ENCODE data around the gene ACTN4. TPM values are rescaled to one million over a fixed set of nuclear protein-coding genes. Genes with fewer than 3 reads are reported as not detected.
"Not testable (repeated sequence)": the region's sequence is repeated elsewhere in the genome, so short reads cannot be mapped to it uniquely, and the experiment has no call there.

Gene ACTN4
- 872 and 922 TPM in 2 replicates for total RNA-seq (2014; rRNA removed; shearing (Covaris generic); ENCODE audit: low replicate concordance)

DNA sequence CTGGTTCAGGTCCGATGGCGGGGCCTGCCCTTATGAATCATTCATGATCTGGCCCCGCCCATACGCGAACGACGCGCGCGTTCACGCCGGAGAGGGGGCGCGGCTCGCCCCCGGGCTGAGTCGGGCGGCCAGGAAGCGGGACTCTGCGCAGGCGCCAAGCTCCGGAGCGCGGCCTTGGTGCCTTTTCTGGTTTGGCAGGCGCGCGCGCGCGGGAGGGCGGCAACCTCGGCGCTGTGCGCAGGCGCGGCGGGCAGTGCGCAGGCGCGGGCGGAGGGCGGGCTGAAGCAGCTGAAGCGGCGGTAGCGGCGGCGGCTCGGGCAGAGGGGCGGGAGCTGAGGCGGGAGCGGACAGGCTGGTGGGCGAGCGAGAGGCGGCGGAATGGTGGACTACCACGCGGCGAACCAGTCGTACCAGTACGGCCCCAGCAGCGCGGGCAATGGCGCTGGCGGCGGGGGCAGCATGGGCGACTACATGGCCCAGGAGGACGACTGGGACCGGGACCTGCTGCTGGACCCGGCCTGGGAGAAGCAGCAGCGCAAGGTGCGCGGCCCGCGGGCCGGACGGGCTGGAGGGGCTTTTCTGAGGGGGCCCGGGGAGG lies at the start of gene ACTN4:
Gene ACTN4, plus strand, starts transcription at position 282 of the 598 bp plus-strand sequence. Its CDS starts 97 bp downstream, at position 379.
- peak; percentile 99 for DNase-seq (ENCODE audit: low read depth)
- in situ Hi-C loops (cut with HindIII; ENCODE audit: low pct_unique_long_range_greater_than_20kb, low sequenced_read_pairs) = no loop called here

GRCh38 chr19:38599722-38600121 lies 47.7 kb upstream of the ACTN4 start:
- in situ Hi-C loops (cut with HindIII; ENCODE audit: low pct_unique_long_range_greater_than_20kb, low sequenced_read_pairs) = no loop called here
- DNase-seq (ENCODE audit: low read depth) = no peak

- DNase-seq (ENCODE audit: low read depth); in situ Hi-C loops (cut with HindIII; ENCODE audit: low pct_unique_long_range_greater_than_20kb, low sequenced_read_pairs): not testable (repeated sequence)
These were observed 44.6 kb upstream of the ACTN4 start for GRCh38 chr19:38602856-38603255.

GRCh38 chr19:38606131-38606530 lies 41.3 kb upstream of the ACTN4 start:
- in situ Hi-C loops (cut with HindIII; ENCODE audit: low pct_unique_long_range_greater_than_20kb, low sequenced_read_pairs) = no loop called here
- DNase-seq (ENCODE audit: low read depth) = no peak

- in situ Hi-C loops (cut with HindIII; ENCODE audit: low pct_unique_long_range_greater_than_20kb, low sequenced_read_pairs) = no loop called here
- DNase-seq (ENCODE audit: low read depth) = no peak
These were observed 33.2 kb upstream of the ACTN4 start for GRCh38 chr19:38614289-38614688.

DNA sequence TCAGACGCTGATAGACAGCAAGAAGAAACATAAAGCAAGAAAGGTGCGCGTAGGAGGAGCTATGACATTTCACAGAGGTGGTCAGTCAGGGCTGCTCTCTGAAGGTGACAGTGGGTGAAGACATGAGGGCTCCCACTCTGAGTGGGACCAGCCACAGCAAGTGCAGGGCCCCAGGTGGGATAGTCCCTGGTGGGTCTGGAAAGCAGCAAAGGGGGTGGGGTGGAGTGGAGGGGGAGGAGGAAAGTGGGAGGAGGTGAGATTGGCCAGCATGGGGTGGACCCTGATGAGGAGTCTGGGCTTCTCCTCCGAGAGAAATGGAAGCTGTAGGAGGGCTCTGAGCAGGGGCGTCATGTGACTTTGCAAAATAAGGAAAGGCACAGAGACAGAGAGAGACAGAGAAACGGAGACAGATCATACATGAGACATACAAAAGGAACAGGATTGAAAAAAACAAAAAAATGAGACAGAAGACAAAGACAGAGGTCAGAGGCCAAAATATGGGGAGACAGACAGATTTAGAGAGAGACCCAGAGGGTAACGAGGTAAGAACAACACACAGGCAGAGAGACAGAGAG lies 32.4 kb upstream of the ACTN4 start:
- DNase-seq (ENCODE audit: low read depth) = no peak
- in situ Hi-C loops (cut with HindIII; ENCODE audit: low pct_unique_long_range_greater_than_20kb, low sequenced_read_pairs) = no loop called here

DNA sequence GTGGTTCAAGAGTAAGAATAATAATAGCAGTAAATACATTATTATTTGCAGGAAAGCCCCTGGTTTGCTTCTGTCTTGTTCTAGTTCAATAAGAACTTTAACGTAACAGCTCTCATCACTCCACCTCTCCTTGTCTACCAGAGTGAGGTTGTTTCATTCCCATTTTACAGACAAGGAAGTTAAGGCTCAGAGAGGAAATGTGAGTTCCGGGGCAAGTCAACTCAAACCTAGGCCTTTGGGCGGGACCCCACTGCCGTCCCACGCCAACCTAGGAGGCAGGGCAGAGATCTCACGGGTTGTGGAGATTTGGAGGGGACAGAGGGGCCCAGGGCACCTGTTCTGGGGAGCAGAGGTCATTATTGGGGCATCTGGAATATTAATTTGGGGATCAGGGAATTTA lies 31.2 kb upstream of the ACTN4 start:
- no peak for DNase-seq (ENCODE audit: low read depth)
- in situ Hi-C loops (cut with HindIII; ENCODE audit: low pct_unique_long_range_greater_than_20kb, low sequenced_read_pairs) = no loop called here

DNA sequence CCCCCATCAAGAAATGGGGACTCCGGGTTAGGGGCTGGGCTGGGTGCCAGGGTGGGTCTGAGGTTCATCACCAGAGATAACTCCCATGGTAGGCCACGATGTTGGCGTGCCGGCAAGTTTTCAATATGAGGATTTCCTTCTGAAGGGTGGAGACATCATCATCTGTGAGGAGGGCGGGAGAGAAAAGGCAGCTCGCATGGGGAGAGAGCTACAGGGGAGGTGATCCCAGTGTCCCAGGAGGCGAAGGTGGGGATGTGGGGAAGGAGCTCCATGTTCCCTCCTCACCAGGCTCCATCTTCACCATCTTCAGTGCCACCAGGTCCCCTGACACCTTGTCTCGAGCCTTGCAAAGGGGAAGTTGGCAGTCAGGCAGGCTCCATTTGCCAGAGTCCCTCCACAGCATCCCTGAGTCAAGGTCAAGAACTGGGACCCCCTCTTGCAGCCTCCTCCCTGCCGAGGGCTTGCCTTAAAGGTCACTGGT lies 30.1 kb upstream of the ACTN4 start:
- in situ Hi-C loops (cut with HindIII; ENCODE audit: low pct_unique_long_range_greater_than_20kb, low sequenced_read_pairs) = no loop called here
- DNase-seq (ENCODE audit: low read depth) = no peak

DNA sequence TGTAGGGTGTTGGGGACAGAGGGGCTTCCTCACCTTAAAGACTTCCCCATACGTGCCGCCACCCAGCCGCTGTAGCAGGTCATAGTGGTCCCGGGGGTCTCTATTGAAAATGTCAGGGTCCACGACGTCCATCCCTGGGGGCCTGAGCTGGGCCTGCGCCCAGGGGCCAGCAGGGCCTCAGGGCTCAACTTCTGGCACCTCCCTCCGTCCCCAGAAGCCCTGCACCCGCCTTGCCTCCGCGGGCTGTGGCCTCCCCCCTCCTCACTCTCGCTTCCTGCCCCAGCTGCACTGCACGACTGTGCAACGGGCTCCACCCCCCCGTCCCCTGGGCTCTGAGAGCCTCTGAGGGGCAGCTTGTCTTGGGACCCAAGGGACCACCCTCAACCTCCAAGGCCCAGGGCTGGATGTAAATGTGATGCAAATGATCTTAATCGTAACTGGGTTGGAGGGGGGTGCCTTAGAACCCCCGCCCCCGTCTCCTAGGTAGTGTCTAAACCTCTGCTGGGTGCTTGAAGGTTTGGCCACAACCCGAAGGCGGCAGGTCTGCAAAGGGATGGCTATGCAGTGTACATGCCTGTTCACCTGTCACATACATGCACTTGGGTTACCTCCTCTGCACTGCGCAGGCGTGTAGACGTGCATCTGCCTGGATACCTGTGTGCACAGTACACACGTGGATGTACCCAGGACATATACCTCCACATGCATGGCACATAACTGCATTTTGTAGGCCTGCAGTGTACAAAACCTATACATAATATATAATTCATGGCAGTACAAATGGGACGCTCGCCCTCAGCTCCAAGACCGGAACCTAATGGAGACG lies 29.5 kb upstream of the ACTN4 start, which contains the start of gene MAP4K1:
Gene MAP4K1, minus strand, starts transcription at position 190 of the 826 bp plus-strand sequence. Its CDS starts 58 bp downstream, at position 132.
- no peak for DNase-seq (ENCODE audit: low read depth)
- in situ Hi-C loops (cut with HindIII; ENCODE audit: low pct_unique_long_range_greater_than_20kb, low sequenced_read_pairs) = no loop called here

DNA sequence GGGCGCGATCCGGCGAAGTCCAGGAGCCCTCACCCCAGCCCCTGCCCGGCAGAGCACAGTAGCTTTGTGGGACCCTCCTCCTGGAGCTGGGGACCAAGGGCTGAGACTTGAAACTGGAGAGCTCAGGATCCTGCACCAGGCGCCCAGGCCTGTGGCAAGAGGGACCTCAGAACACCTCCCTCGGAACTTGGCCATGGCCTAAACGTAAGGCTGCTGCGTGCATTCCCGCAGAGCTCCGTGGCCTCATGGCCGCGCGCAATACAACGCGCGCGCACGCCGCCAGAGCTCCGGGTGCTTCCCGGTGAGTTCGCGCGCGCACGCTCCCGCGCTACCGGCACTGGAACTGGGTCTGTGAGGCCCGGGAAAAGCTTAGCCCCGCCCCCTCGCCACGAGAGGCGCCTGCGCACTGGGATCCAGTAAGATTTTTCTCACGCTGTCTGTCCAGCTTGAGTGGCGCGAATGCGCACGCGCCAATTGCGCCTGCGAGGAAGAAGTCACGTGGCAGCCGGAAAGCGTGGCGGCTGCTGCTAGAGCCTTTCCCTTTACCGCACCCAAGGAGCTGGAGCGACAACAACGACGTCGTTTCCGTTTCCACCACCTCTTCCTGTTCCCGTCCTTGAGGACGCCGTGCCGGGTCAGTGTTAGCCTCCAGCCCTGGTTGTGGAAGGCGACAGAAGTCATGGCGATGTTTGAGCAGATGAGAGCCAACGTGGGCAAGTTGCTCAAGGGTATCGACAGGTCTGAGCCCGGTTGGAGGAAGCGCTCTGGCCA lies 28.7 kb upstream of the ACTN4 start, which contains the start of gene EIF3K:
Gene EIF3K, plus strand, starts transcription at position 599 of the 771 bp plus-strand sequence. Its CDS starts 81 bp downstream, at position 680.
- DNase-seq (ENCODE audit: low read depth) = peak; percentile 99
- in situ Hi-C loops (cut with HindIII; ENCODE audit: low pct_unique_long_range_greater_than_20kb, low sequenced_read_pairs) = no loop called here

DNA sequence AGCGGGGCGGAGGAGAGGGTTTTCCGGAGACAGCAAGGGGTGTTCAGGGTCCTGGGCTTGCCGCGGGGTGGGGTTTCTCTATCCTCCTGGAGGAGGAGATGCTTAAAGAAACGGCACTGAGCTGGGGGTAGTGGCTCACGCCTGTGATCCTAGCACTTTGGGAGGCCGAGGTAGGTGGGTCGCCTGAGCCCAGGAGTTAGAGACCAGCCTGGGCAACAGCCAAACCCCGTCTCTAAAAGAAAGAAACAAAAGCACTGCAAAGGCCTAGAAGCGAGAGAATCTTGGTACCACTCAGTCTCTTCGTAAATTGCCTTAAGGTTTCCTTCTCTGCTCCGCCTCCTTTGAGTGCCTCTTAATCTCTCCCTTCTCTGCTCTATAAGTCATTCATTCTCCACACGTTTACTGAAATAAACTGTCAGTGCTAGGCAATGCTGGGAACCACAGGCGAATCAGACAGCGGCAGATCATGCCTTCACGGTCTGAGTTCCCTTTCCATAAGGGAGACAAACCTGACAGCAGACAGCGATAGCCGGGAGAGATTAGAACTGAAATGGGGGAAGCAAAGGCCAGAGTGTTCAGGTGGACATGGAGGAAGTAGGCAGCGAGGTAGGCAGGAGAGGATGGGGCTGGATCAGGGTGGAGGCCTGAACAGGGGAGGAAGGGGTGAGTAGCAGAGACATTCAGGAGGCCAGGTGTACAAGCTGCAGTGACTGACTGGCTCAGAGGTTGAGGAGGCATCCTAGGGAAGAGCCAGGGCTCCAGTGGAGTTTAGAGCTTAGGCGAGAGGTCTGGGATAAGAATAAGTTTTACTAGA lies 27.9 kb upstream of the ACTN4 start:
- in situ Hi-C loops (cut with HindIII; ENCODE audit: low pct_unique_long_range_greater_than_20kb, low sequenced_read_pairs) = no loop called here

GRCh38 chr19:38624822-38625221 lies 22.6 kb upstream of the ACTN4 start:
- in situ Hi-C loops (cut with HindIII; ENCODE audit: low pct_unique_long_range_greater_than_20kb, low sequenced_read_pairs) = no loop called here
- DNase-seq (ENCODE audit: low read depth) = no peak

More for the DNA sequence above, 27.9 kb upstream of the ACTN4 start:
- DNase-seq (ENCODE audit: low read depth) = no peak

DNA sequence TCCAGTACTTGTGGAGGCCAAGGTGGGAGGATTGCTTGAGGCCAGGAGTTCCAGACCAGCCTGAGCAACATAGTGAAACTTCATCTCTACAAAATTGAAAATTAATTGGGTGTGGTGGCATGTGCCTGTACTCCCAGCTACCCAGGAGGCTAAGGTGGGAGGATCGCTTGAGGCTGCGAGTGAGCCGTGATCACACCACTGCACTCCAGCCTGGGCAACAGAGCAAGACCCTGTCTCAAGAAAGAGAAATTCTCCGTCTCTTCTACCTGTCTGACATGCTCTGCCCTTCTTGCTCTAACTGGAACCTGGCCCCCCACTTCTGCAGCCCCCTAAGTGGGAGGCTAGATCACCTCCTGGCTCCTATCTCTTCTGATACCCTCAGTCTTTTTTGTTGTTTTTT lies 21.0 kb upstream of the ACTN4 start:
- in situ Hi-C loops (cut with HindIII; ENCODE audit: low pct_unique_long_range_greater_than_20kb, low sequenced_read_pairs) = no loop called here
- no peak for DNase-seq (ENCODE audit: low read depth)

DNA sequence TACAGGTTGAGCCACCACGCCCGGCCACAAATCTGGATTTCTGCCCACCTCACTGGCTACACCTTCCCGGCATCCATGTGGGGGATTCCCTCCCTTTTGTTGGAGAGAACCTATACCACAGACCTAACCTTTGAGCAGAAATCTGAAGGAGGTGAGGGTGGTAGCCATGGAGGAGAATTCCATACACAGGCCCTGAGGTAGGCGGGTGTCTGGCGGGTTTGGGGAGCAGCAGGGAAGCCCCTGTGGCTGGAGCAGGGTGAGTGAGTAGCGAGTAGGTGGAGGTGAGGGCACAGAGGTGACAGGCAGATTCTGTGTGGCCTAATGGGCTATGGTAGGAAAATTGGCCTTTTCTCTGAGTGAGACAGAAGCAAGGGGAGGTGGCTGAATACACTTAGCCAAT lies 17.9 kb upstream of the ACTN4 start:
- in situ Hi-C loops (cut with HindIII; ENCODE audit: low pct_unique_long_range_greater_than_20kb, low sequenced_read_pairs) = no loop called here
- DNase-seq (ENCODE audit: low read depth) = no peak

DNA sequence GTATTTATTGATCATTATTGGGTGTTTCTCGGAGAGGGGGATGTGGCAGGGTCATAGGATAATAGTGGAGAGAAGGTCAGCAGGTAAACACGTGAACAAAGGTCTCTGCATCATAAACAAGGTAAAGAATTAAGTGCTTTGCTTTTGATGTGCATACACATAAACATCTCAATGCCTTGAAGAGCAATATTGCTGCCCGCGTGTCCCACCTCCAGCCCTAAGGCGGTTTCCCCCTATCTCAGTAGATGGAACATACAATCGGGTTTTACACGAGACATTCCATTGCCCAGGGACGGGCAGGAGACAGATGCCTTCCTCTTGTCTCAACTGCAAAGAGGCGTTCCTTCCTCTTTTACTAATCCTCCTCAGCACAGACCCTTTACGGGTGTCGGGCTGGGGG lies 16.1 kb upstream of the ACTN4 start:
- in situ Hi-C loops (cut with HindIII; ENCODE audit: low pct_unique_long_range_greater_than_20kb, low sequenced_read_pairs); DNase-seq (ENCODE audit: low read depth): not testable (repeated sequence)

GRCh38 chr19:38631811-38632475 lies 15.5 kb upstream of the ACTN4 start:
- peak; percentile 76 for DNase-seq (ENCODE audit: low read depth)
- in situ Hi-C loops (cut with HindIII; ENCODE audit: low pct_unique_long_range_greater_than_20kb, low sequenced_read_pairs) = not testable (repeated sequence)
